Measurements from ENCODE around the gene LTO1.

The LTO1 gene

GRCh38 chr11:69677749-69678148, 2.6 kb upstream of the LTO1 start:
- no peak for DNase-seq (ENCODE audit: low read depth)

DNA sequence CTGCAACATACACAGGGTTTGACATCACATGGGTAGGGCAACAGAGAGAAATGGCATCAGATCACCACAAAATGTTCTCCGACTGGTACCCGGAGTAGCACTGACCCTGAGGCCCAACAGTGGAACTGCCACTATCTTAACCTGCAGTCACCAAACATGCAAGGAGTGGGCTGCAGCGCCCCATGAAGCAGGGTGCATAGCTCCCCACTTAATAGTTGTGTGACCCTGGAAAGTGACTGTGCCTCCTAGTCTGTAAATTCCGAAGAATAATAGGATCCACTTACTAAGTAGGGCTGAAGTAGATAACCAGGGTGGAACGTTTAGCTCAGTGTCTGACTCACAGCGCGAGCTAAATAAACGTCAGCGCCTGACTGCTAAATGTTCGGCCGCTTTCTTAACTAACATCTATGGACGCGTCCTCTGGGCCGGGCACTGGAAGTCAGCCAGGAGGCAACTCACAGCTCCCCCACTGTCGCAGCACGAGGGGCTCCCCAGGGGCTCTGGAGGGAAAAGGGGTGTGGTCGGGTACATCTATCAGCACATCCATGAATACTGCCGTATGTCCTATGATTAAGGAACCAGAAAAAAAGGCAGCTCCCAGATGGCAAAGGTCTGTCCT, 777 bp downstream of the LTO1 start:
- DNase-seq (ENCODE audit: low read depth) = peak; percentile 73

GRCh38 chr11:69671734-69672465, 3.3 kb downstream of the LTO1 start:
- no peak for DNase-seq (ENCODE audit: low read depth)

GRCh38 chr11:69670158-69670845, 4.9 kb downstream of the LTO1 start:
- peak; percentile 67 for DNase-seq (ENCODE audit: low read depth)

- no peak for DNase-seq (ENCODE audit: low read depth)
Observed at GRCh38 chr11:69669486-69669885, 5.7 kb downstream of the LTO1 start.

- DNase-seq (ENCODE audit: low read depth) = no peak
Observed at GRCh38 chr11:69667619-69668604, 7.2 kb downstream of the LTO1 start.

- DNase-seq (ENCODE audit: low read depth) = no peak
Observed at GRCh38 chr11:69666752-69667536, 8.2 kb downstream of the LTO1 start.

- no peak for DNase-seq (ENCODE audit: low read depth)
Observed at GRCh38 chr11:69666261-69666660, 8.9 kb downstream of the LTO1 start.

DNA sequence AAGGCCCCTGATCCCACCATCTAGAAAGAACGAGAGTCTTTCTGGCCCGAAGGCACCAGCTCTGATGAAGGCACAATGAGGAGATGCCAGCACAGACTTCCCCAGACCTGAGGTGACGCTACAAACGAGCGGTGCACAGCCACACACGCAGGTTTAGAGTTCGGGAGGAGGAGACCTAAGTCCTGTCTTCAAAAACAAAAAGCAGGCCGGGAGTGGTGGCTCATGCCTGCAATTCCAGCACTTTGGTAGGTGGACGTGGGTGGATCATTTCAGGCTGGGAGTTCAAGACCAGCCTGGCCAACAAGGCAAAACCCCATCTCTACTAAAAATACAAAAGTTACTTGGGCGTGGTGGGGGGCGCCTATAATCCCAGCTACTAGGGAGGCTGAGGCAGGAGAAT, 9.5 kb downstream of the LTO1 start:
- no peak for DNase-seq (ENCODE audit: low read depth)

DNA sequence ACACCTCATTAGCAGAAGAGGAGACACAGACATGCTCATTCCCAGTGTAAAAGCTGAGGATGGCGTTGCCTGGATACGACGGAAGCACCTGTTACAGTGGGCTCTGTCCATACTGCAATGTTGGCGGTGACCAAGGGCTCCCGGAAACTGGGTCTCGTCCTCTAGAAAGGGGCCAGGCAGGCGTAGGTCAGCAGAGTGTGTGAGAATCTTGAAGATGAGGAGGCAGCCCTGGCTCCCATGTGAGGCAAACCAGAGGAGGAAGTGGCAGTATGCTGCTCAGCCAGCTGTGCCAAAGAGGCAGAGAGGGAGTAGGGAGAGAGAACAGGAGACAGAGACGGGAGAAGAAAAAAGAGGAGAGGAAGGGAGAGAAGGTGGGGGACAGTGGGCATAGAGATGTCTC, 10.3 kb downstream of the LTO1 start:
- no peak for DNase-seq (ENCODE audit: low read depth)

DNA sequence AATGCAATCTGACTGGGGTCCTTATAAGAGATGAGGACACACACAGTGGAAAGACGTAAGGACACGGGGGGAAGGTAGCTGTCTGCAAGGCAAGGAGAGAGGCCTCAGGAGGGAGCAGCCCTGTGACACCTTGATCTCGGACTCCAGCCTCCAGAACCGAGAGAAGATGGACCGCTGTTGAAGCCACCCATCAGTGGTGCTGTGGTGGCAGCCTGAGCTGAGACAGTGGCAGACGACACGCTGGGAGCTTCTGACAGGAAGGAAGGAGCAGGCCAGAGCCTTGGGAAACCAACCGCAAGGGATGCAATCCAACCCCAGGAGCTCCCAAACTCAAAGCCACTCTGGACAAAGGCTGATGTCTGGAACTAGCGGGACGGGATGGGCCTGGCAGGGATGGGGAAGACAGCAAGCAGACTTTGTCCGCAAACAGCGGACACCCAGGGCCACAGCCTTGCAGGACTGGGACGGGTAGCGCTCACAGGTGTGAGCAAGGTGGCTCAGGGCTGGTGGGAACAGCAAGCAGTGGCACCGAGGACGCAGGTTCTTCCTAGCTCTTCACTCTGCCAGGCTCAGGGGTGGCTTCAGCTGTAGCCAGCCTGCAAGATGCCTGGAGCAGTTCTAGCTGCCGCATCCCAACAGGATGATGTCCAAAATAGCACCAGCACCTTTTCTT, 10.9 kb downstream of the LTO1 start:
- no peak for DNase-seq (ENCODE audit: low read depth)

DNA sequence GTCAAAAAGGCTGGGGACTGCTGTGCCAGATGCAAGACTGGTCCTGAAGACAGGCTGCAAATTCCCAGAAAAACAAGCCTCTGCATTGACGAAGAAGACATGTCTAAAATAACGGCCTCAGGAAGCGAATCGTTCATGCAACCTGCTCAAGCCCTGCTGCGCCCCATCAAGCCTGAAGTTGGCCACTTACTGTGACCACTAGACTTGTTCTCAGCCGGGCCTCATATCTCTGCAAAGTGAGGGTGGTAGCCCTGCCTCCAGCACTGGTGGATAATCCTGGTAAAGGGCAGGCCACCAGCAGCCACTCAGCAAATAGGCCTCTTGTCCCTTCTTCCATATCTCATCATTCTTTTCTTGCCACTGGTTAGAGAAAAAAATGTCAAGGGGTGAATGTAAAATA, 11.8 kb downstream of the LTO1 start:
- DNase-seq (ENCODE audit: low read depth) = no peak

- DNase-seq (ENCODE audit: low read depth) = no peak
Observed at GRCh38 chr11:69662806-69663205, 12.3 kb downstream of the LTO1 start.

- peak; percentile 80 for DNase-seq (ENCODE audit: low read depth)
Observed at GRCh38 chr11:69662021-69662698, 13.0 kb downstream of the LTO1 start.

DNA sequence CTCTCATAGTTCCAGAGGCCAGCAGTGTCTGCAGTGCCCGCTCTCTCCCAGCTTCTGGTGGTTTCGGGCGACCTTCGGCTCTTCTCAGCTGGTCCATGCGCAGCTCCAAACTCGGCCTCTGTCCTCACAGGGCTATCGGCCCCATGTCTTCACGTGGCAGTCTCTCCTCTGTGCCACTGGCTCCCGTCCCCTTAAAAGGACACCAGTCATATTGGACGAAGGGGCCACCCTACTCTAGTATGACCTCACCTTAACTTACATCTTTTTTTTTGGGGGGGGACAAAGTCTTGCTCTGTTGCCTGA, 13.8 kb downstream of the LTO1 start:
- DNase-seq (ENCODE audit: low read depth) = no peak

GRCh38 chr11:69660001-69660500, 15.1 kb downstream of the LTO1 start:
- no peak for DNase-seq (ENCODE audit: low read depth)

DNA sequence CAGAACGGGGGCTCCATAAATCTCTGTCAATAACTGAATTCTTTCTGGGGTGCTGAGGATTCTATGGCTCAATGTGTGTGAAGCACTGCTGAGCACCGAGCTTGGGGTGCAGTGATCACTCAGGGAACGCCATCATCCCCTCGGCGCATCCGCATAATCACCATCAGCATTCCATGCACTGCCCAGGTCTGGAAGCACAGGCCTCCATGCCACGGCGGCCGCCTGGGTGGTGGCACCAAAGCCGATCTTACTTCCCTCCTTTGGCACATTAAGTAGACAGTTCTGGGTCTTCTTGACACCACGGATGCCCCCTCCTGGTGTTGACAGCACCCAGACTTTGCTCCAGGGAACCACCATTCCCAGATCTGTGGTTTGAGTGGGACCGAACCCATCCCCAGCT, 15.6 kb downstream of the LTO1 start:
- no peak for DNase-seq (ENCODE audit: low read depth)

DNA sequence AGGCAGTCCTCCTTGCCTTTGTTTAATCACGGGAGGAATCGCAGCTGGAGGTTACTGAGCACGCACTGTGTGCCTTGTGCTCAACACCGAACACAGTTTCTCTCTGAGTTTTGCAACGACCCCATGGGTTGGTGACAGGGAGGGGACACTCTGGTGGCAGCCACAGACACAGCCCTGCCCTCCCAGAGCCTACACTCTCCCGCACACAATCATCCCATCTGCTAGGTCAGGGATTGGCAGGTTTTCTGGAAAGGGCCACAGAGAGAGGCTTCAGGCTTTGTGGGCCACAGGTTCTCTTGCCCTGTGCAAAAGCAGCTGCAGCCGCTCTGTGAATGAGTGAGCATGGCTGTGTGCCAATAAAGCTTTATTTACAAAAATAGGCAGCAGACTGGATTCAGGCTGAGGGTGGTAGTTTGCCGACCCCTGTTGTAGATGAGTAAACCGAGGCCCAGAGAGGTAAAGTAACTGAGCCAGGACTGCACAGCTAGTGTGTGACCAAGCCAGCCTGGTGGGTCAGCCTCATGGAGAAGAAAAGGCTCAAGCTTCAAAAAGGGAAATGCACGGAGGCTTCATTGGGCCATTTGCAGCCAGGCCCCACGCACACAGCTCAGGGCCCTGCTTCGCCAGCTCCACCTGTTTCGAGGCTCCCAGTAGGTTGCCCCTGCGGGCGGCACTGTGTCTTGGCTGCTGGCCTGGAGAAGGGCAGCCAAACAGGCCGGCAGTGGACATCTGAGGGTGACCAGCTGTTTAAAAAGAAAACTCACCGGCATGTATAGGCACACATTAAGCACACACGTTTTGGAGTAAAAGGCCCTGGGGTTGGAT, 16.3 kb downstream of the LTO1 start:
- DNase-seq (ENCODE audit: low read depth) = no peak

DNA sequence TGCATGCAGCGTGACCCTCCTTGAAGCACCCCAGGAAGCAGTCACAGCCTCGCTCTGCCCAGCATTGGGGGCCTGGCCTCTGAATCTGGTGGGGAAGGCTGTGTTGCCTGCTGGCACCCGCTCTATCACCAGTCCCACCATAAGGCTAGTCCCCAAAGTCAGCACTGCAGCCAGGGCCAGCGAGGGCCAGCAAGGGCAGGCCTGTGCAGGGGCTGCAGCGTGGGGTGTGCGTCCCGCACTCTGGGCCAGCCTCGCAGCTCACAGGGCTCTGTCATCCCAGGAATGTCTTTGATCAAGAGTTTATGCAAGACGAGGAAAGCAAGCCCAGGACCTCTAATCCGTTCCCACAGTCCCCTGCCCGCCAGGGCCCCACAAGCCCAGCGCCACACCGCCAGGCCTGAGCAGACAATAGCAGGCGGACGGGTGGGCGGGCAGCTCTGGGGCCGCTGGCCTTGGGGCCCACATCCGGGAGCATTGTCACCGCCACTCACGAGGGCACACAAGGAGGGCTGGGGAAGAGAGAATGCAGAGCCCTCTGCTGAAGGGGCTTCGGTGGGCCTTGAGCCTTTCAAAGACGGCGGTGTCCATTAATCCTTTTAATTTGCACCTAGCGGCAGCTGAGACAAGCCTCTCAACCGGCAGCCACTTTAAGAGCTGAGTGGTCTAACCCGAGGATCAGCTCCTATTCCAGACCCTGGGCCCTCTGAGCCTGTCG, 17.1 kb downstream of the LTO1 start:
- DNase-seq (ENCODE audit: low read depth) = no peak

Measured in stromal cell of bone marrow (primary cell).